SK-N-SH treated with all-trans-retinoic acid at 6 μM for 48 hours (cell line): ENCODE data around the gene NAPG.

Experiments
- ATAC-seq: fragments of 200-7000 bp; cut with Tn5 transposase; 3 replicates; pipeline ENCODE4 v1.9.1; 2020; ENCODE audit warnings: mild to moderate bottlenecking, moderate library complexity
- ARNTL ChIP-seq: fragments of 450-650 bp; formaldehyde crosslinking; IDR thresholded peaks from 2 replicates; pipeline ENCODE4 v1.5.0; 2020; ENCODE audit warnings: low read depth, mild to moderate bottlenecking, moderate library complexity, borderline replicate concordance
- BACH2 ChIP-seq: fragments of 250-450 bp; sonication (Bioruptor Pico); IDR thresholded peaks from 2 replicates; pipeline ENCODE4 v1.9.0; 2021; ENCODE audit warnings: mild to moderate bottlenecking, borderline replicate concordance
- CREB5 ChIP-seq: fragments of 250-450 bp; sonication (Bioruptor Pico); IDR thresholded peaks from 2 replicates; pipeline ENCODE4 v1.5.1; 2020; ENCODE audit warnings: low read depth, mild to moderate bottlenecking, moderate library complexity
- CSDC2 ChIP-seq: fragments of 250-450 bp; sonication (Bioruptor Pico); IDR thresholded peaks from 2 replicates; pipeline ENCODE4 v1.5.0; 2020; ENCODE audit warnings: mild to moderate bottlenecking, moderate library complexity
- CSRNP3 ChIP-seq: fragments of 250-450 bp; sonication (Bioruptor Pico); IDR thresholded peaks from 2 replicates; pipeline ENCODE4 v1.5.1; 2021; ENCODE audit warnings: mild to moderate bottlenecking, moderate library complexity
- ESRRG ChIP-seq: fragments of 250-450 bp; sonication (Bioruptor Pico); IDR thresholded peaks from 2 replicates; pipeline ENCODE4 v1.6.1; 2021; ENCODE audit warnings: mild to moderate bottlenecking
- GLIS3 ChIP-seq: fragments of 250-450 bp; sonication (Bioruptor Pico); IDR thresholded peaks from 2 replicates; pipeline ENCODE4 v1.5.0; 2020; ENCODE audit warnings: mild to moderate bottlenecking, moderate library complexity
- ISL1 ChIP-seq: fragments of 250-450 bp; sonication (Bioruptor Pico); IDR thresholded peaks from 2 replicates; pipeline ENCODE4 v2.1.2; 2022; ENCODE audit warnings: mild to moderate bottlenecking, moderate library complexity
- OSR1 ChIP-seq: fragments of 250-450 bp; sonication (Bioruptor Pico); IDR thresholded peaks from 2 replicates; pipeline ENCODE4 v1.8.0; 2022; ENCODE audit warnings: moderate library complexity, mild to moderate bottlenecking, inconsistent platforms
- PATZ1 ChIP-seq: fragments of 250-450 bp; sonication (Bioruptor Pico); IDR thresholded peaks from 2 replicates; pipeline ENCODE4 v1.8.0; 2020; ENCODE audit warnings: mild to moderate bottlenecking, moderate library complexity, borderline replicate concordance
- PPARA ChIP-seq: fragments of 250-450 bp; sonication (Bioruptor Pico); IDR thresholded peaks from 2 replicates; pipeline ENCODE4 v1.5.0; 2020; ENCODE audit warnings: mild to moderate bottlenecking, borderline replicate concordance
- SNAI2 ChIP-seq: fragments of 250-450 bp; sonication (Bioruptor Pico); IDR thresholded peaks from 2 replicates; pipeline ENCODE4 v1.5.0; 2020; ENCODE audit warnings: mild to moderate bottlenecking, moderate library complexity
- TCF4 ChIP-seq: fragments of 250-450 bp; sonication (Bioruptor Pico); IDR thresholded peaks from 2 replicates; pipeline ENCODE4 v1.8.0; 2021; ENCODE audit warnings: mild to moderate bottlenecking, moderate library complexity, borderline replicate concordance
- ZFP3 ChIP-seq: fragments of 250-450 bp; sonication (Bioruptor Pico); IDR thresholded peaks from 2 replicates; pipeline ENCODE4 v1.5.0; 2020; ENCODE audit warnings: mild to moderate bottlenecking, moderate library complexity
- ZFP30 ChIP-seq: fragments of 450-650 bp; formaldehyde crosslinking; IDR thresholded peaks from 2 replicates; pipeline ENCODE4 v1.5.0; 2022; ENCODE audit warnings: mild to moderate bottlenecking, moderate library complexity
- ZNF565 ChIP-seq: fragments of 450-650 bp; formaldehyde crosslinking; conservative IDR thresholded peaks from 2 replicates; pipeline ENCODE4 v1.5.0; 2020; ENCODE audit warnings: low read depth, mild to moderate bottlenecking, moderate library complexity
- ZNF70 ChIP-seq: fragments of 450-650 bp; formaldehyde crosslinking; IDR thresholded peaks from 2 replicates; pipeline ENCODE4 v1.5.0; 2020; ENCODE audit warnings: mild to moderate bottlenecking, moderate library complexity
- ZNF8 ChIP-seq: fragments of 450-650 bp; formaldehyde crosslinking; IDR thresholded peaks from 2 replicates; pipeline ENCODE4 v1.5.0; 2020; ENCODE audit warnings: mild to moderate bottlenecking, moderate library complexity
- TF ChIP-seq, protein P1 (sequence below): fragments of 250-450 bp; sonication (Bioruptor Pico); IDR thresholded peaks from 2 replicates; pipeline ENCODE4 v1.5.0; 2020; ENCODE audit warnings: mild to moderate bottlenecking, moderate library complexity

NAPG gene

GRCh38 chr18:10562773-10563160 lies 36.9 kb downstream of the NAPG start:
- TF ChIP-seq ZNF70 (CRISPR knock-in tag) (no peak), OSR1 (CRISPR knock-in tag) (no peak), BACH2 (no peak), CSDC2 (no peak), SNAI2 (no peak), ZFP30 (no peak), PPARA (no peak), ARNTL (no peak), TCF4 (CRISPR knock-in tag) (no peak)
- no peak for ATAC-seq

DNA sequence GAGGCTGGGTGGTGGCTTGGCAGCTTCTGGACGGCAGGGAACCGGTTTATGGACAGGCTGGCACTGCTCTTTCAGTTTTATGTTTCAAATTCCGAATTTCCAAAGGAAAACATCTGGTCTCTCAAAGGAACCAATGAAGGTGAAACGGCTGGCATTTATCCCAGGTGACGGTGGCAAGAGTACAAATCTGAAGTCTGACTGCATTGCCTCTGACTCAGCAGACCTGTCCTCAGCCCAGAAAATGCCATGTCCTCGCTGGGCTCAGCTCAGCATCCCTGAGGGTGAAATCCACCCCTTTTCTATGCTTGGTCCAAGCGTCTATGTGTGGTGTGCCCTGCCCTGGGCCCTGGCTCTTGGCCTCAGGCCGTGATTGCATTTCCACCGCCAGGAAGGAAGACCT lies 38.1 kb downstream of the NAPG start:
- TF ChIP-seq CREB5 (CRISPR knock-in tag) = no peak
- TF ChIP-seq CSDC2 = no peak
- TF ChIP-seq BACH2 = no peak
- no peak for TF ChIP-seq PATZ1 (CRISPR knock-in tag)
- no peak for TF ChIP-seq ESRRG
- TF ChIP-seq ZFP3 (CRISPR knock-in tag) = no peak
- TF ChIP-seq CSRNP3 (CRISPR knock-in tag) = no peak
- TF ChIP-seq SNAI2 = no peak
- TF ChIP-seq ZNF70 (CRISPR knock-in tag) = no peak
- no peak for TF ChIP-seq PPARA
- no peak for TF ChIP-seq ZFP30
- TF ChIP-seq TCF4 (CRISPR knock-in tag) = no peak
- TF ChIP-seq GLIS3 (CRISPR knock-in tag) = no peak
- TF ChIP-seq ZNF565 (CRISPR knock-in tag) = no peak
- TF ChIP-seq ISL1 (CRISPR knock-in tag) = no peak
- TF ChIP-seq, protein P1, sequence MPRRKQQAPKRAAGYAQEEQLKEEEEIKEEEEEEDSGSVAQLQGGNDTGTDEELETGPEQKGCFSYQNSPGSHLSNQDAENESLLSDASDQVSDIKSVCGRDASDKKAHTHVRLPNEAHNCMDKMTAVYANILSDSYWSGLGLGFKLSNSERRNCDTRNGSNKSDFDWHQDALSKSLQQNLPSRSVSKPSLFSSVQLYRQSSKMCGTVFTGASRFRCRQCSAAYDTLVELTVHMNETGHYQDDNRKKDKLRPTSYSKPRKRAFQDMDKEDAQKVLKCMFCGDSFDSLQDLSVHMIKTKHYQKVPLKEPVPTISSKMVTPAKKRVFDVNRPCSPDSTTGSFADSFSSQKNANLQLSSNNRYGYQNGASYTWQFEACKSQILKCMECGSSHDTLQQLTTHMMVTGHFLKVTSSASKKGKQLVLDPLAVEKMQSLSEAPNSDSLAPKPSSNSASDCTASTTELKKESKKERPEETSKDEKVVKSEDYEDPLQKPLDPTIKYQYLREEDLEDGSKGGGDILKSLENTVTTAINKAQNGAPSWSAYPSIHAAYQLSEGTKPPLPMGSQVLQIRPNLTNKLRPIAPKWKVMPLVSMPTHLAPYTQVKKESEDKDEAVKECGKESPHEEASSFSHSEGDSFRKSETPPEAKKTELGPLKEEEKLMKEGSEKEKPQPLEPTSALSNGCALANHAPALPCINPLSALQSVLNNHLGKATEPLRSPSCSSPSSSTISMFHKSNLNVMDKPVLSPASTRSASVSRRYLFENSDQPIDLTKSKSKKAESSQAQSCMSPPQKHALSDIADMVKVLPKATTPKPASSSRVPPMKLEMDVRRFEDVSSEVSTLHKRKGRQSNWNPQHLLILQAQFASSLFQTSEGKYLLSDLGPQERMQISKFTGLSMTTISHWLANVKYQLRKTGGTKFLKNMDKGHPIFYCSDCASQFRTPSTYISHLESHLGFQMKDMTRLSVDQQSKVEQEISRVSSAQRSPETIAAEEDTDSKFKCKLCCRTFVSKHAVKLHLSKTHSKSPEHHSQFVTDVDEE (CRISPR knock-in tag) = no peak
- TF ChIP-seq ARNTL = no peak
- TF ChIP-seq ZNF8 (CRISPR knock-in tag) = no peak
- no peak for ATAC-seq

DNA sequence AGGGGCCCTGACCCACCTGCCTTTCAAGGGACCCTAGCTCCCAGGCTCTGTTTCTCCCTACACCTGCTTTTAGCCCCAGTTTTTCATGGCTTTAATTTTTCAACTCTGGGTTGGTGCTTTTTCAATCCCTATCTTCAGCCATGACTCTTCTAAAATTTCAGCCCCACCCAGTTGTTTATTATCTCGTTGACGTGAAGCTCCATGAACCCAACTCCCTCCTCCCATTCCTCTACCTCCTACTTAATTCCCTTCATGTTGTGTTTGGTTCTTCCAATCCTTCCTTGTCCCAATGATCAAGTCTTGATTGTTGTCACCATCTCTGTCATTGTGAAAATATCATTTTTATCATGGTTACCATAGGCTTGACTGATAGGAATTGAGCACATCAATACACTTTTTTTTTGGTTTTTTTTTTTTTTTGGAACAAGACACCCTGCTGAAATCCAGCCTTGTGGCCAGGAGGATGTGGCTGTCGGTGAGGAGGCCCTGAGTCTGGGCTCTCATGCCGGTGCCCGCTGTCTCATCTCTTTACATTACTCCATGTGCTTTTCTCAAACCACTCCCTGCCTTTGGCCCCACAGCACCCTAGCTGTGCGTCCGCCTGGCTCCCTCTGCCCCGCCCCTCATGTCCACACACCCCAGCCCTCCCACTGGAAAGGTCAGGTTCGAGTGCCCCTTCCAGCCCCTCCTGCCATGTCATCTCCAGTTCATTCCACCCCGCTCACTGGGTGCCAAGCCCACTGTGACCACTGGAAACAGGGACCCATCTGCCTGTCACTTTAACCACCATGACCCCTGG lies 39.3 kb downstream of the NAPG start:
- TF ChIP-seq ESRRG (no peak), ZNF8 (CRISPR knock-in tag) (no peak), OSR1 (CRISPR knock-in tag) (no peak), PATZ1 (CRISPR knock-in tag) (no peak), BACH2 (no peak)
- ATAC-seq = no peak

GRCh38 chr18:10565835-10566234 lies 40.0 kb downstream of the NAPG start:
- no peak for ATAC-seq
- TF ChIP-seq SNAI2 (no peak), CSRNP3 (CRISPR knock-in tag) (no peak), ZFP30 (no peak), GLIS3 (CRISPR knock-in tag) (no peak), CSDC2 (no peak), ISL1 (CRISPR knock-in tag) (no peak)
